OCI-LY3 (cell line): ENCODE measurements around the gene THPO.
A peak's percentile ranks its signal among the peaks of the same experiment; 100 is the strongest.

Source experiments
- H2AFZ ChIP-seq: fragments of 200-600, 300-600 bp; shearing (Covaris generic); 2 replicates; pipeline ENCODE4 v1.6.0; 2014; ENCODE audit warnings: antibody characterized with exemption, low read depth, low read length
- H3K27ac ChIP-seq: fragments of 200-600, 300-600 bp; sonication (generic); 2 replicates; pipeline ENCODE4 v1.5.1; 2014; ENCODE audit warnings: mild to moderate bottlenecking, low read length, moderate library complexity, mixed read lengths
- H3K27me3 ChIP-seq: fragments of 200-600, 300-600 bp; sonication (generic); 2 replicates; pipeline ENCODE4 v1.6.1; 2014; ENCODE audit warnings: low read depth, low read length, mixed read lengths
- H3K36me3 ChIP-seq: fragments of 200-600, 300-600 bp; sonication (generic); replicated peaks from 2 replicates; pipeline ENCODE3; 2014; ENCODE audit warnings: low read depth, low read length, mixed read lengths
- H3K4me1 ChIP-seq: fragments of 300-600, 200-600 bp; sonication (generic); 2 replicates; pipeline ENCODE4 v1.6.1; 2014; ENCODE audit warnings: low read length, mixed read lengths
- H3K4me2 ChIP-seq: fragments of 200-600, 300-600 bp; sonication (generic); 2 replicates; pipeline ENCODE4 v1.6.1; 2014; ENCODE audit warnings: low read length, mixed read lengths
- H3K4me3 ChIP-seq: fragments of 300-600, 200-600 bp; sonication (generic); 2 replicates; pipeline ENCODE4 v1.5.1; 2014; ENCODE audit warnings: antibody characterized with exemption, mild to moderate bottlenecking, low read length, moderate library complexity
- H3K79me2 ChIP-seq: fragments of 300-600, 200-600 bp; shearing (Covaris generic); 2 replicates; pipeline ENCODE4 v1.6.1; 2014; ENCODE audit warnings: mild to moderate bottlenecking, low read length, mixed read lengths
- H3K9ac ChIP-seq: fragments of 300-600, 200-600 bp; shearing (Covaris generic); 2 replicates; pipeline ENCODE4 v1.6.0; 2014; ENCODE audit warnings: mild to moderate bottlenecking, low read length, moderate library complexity
- H3K9me3 ChIP-seq: fragments of 200-600, 300-600 bp; shearing (Covaris generic); 2 replicates; pipeline ENCODE4 v1.6.1; 2014; ENCODE audit warnings: low read length, mixed read lengths; ENCODE audit not compliant: insufficient read depth
- H4K20me1 ChIP-seq: fragments of 200-600, 300-600 bp; sonication (generic); 2 replicates; pipeline ENCODE4 v1.6.1; 2016; ENCODE audit warnings: low read length, mixed read lengths; ENCODE audit not compliant: insufficient read depth
- EZH2phosphoT487 ChIP-seq: fragments of 200-600 bp; shearing (Covaris generic); IDR thresholded peaks from 2 replicates; pipeline ENCODE4 v1.6.1; 2018; ENCODE audit warnings: antibody characterized with exemption, mixed run types, low read depth
- TF ChIP-seq, protein P1 (sequence below): fragments of 200-600, 300-600 bp; sonication (generic); IDR thresholded peaks from 2 replicates; pipeline ENCODE4 v1.5.1; 2014; ENCODE audit warnings: antibody characterized with exemption, low read length, low read depth

The THPO gene

DNA sequence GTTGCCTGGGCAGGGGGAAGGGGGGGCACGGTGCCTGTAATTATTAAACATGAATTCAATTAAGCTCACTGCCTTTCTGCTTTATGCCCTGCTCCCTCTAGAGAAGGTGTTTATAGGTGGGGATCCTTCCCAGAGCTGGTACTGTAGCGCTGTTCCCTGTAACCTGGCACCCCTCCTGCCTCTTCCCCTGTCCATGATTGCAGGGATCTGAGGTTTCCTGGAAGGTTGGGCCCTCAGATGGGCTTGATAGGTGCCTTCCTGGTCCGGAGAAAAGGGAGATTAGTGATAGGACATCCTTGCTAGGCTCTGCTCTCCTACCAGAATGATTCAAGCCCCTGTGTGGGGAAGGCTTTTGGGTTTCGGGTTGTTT is 42.7 kb downstream of the THPO start:
- H4K20me1 ChIP-seq = peaks cover 40% of the 10 kb centered on the region
- no peaks in the 10 kb centered on the region for H3K79me2 ChIP-seq
- H3K4me3 ChIP-seq = peak overlapping the region; percentile 80
- no peak overlapping the region for H2AFZ ChIP-seq
- no peaks in the 10 kb centered on the region for H3K9me3 ChIP-seq
- H3K4me2 ChIP-seq = peak overlapping the region; percentile 55
- H3K27ac ChIP-seq = peak overlapping the region; percentile 20; the same call in 1 of the 2 replicates
- TF ChIP-seq EZH2phosphoT487 = no peak
- TF ChIP-seq, protein P1, sequence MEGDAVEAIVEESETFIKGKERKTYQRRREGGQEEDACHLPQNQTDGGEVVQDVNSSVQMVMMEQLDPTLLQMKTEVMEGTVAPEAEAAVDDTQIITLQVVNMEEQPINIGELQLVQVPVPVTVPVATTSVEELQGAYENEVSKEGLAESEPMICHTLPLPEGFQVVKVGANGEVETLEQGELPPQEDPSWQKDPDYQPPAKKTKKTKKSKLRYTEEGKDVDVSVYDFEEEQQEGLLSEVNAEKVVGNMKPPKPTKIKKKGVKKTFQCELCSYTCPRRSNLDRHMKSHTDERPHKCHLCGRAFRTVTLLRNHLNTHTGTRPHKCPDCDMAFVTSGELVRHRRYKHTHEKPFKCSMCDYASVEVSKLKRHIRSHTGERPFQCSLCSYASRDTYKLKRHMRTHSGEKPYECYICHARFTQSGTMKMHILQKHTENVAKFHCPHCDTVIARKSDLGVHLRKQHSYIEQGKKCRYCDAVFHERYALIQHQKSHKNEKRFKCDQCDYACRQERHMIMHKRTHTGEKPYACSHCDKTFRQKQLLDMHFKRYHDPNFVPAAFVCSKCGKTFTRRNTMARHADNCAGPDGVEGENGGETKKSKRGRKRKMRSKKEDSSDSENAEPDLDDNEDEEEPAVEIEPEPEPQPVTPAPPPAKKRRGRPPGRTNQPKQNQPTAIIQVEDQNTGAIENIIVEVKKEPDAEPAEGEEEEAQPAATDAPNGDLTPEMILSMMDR = no peak
- H3K27me3 ChIP-seq = no peaks in the 10 kb centered on the region
- peaks cover 56% of the 10 kb centered on the region for H3K36me3 ChIP-seq
- H3K4me1 ChIP-seq = peaks cover 4% of the 10 kb centered on the region; the same call in 1 of the 2 replicates
- no peak overlapping the region for H3K9ac ChIP-seq

- no peak for TF ChIP-seq EZH2phosphoT487
- TF ChIP-seq, protein P1 = no peak
- Histone ChIP-seq H3K9me3 (no peaks in the 10 kb centered on the region), H3K4me1 (peaks cover 4% of the 10 kb centered on the region; the same call in 1 of the 2 replicates), H3K27ac (no peak overlapping the region), H3K9ac (no peak overlapping the region), H3K27me3 (no peaks in the 10 kb centered on the region), H3K79me2 (no peaks in the 10 kb centered on the region; the same call in 1 of the 2 replicates), H3K36me3 (peaks cover 60% of the 10 kb centered on the region), H4K20me1 (peaks cover 40% of the 10 kb centered on the region), H3K4me3 (no peak overlapping the region), H3K4me2 (no peak overlapping the region), H2AFZ (no peak overlapping the region)
These were observed 43.4 kb downstream of the THPO start for GRCh38 chr3:184334470-184335158.

DNA sequence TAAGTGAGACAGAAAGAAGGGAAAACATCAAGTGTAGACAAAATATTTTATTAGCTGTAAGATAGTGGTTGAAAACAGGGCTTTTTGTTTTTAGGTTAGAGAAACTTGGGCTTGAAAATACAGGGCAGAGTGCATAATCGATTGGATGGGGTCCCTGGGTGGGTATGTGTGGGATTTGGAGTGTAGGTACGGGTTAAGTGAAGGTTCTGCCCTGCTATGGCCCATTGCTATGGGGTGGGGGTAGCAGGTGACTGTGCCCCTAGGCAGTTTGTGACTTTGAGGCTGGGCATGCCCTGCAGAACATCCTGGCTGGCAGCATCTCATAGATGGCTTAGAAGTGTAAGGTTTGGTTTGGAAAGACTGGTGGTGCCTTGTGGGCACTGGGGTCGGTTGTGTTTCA is 44.3 kb downstream of the THPO start:
- Histone ChIP-seq H3K27ac (no peak overlapping the region), H3K9me3 (no peaks in the 10 kb centered on the region), H3K4me1 (peaks cover 4% of the 10 kb centered on the region; the same call in 1 of the 2 replicates), H4K20me1 (peaks cover 40% of the 10 kb centered on the region), H3K4me2 (no peak overlapping the region), H3K4me3 (no peak overlapping the region), H3K9ac (no peak overlapping the region), H2AFZ (no peak overlapping the region), H3K27me3 (no peaks in the 10 kb centered on the region), H3K79me2 (no peaks in the 10 kb centered on the region; the same call in 1 of the 2 replicates), H3K36me3 (peaks cover 67% of the 10 kb centered on the region)
- TF ChIP-seq, protein P1 = no peak
- no peak for TF ChIP-seq EZH2phosphoT487

DNA sequence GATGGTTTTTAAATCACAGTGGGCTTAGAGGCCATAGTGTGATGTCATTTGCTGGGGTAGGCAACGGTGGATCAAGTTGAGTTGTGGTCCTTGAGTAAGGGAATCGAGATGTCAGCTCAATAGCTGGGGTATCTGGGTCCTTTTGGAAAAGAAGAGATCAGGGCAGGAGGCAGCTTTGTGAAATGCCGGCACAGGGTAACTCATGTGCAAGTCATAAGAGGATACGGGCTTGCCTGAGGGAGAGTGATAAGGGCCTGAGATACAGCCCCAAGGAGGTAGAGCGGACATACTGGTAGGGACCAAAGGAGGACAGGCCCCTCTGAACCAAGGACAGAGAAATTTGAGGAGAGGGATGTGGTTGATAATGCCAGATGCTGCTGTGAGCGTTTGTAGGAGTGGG is 44.8 kb downstream of the THPO start:
- no peaks in the 10 kb centered on the region for H3K27me3 ChIP-seq
- H4K20me1 ChIP-seq = peaks cover 40% of the 10 kb centered on the region
- peaks cover 72% of the 10 kb centered on the region for H3K36me3 ChIP-seq
- H3K27ac ChIP-seq = no peak overlapping the region
- H2AFZ ChIP-seq = no peak overlapping the region
- no peak overlapping the region for H3K9ac ChIP-seq
- H3K4me2 ChIP-seq = no peak overlapping the region
- no peak overlapping the region for H3K4me3 ChIP-seq
- no peaks in the 10 kb centered on the region for H3K9me3 ChIP-seq
- TF ChIP-seq EZH2phosphoT487 = no peak
- TF ChIP-seq, protein P1 = no peak
- peaks cover 4% of the 10 kb centered on the region; the same call in 1 of the 2 replicates for H3K4me1 ChIP-seq
- H3K79me2 ChIP-seq = no peaks in the 10 kb centered on the region; the same call in 1 of the 2 replicates
